OCI-LY7 (cell line): ENCODE measurements around the gene GALNT14. TPM values are rescaled to one million over a fixed set of nuclear protein-coding genes. Genes with fewer than 3 reads are reported as not detected.
"Not testable (repeated sequence)": the region's sequence is repeated elsewhere in the genome, so short reads cannot be mapped to it uniquely, and the experiment has no call there.

Source experiments
- BruUV-seq: library from RNA; stranded (reverse); fragments of 400-500 nt; replicated peaks from 2 replicates; lab custom pipeline; 2021; lab: Mats Ljungman, UMichigan
- CTCF ChIA-PET: fragments of 300-600 bp; sonication (Branson Sonifier 250); formaldehyde crosslinking; loops from one replicate; lab custom pipeline; 2022; ENCODE audit warnings: antibody characterized with exemption; ENCODE audit not compliant: unreplicated experiment; lab: Charles Lee
- POLR2A ChIA-PET: fragments of 300-600 bp; sonication (Branson Sonifier 250); formaldehyde crosslinking; loops from one replicate; lab custom pipeline; 2022; ENCODE audit warnings: antibody characterized with exemption; lab: Charles Lee
- DNase-seq: peaks from one replicate; pipeline ENCODE4 v3.0.0-alpha.2; 2015; ENCODE audit warnings: low spot score
- H2AFZ ChIP-seq: fragments of 200-600 bp; sonication (generic), shearing (Covaris generic); 2 replicates; pipeline ENCODE4 v1.6.1; 2014; ENCODE audit warnings: mild to moderate bottlenecking, antibody characterized with exemption, low read length, moderate library complexity
- H3K27ac ChIP-seq: fragments of 200-600 bp; sonication (generic); 2 replicates; pipeline ENCODE4 v1.5.1; 2014; ENCODE audit warnings: mixed run types, low read depth, mild to moderate bottlenecking, moderate library complexity, low read length, inconsistent platforms; ENCODE audit not compliant: poor library complexity, severe bottlenecking
- H3K36me3 ChIP-seq: fragments of 200-600 bp; sonication (generic); 2 replicates; pipeline ENCODE4 v1.6.1; 2014; ENCODE audit warnings: mild to moderate bottlenecking, antibody characterized with exemption, low read length, moderate library complexity, mixed read lengths; ENCODE audit not compliant: insufficient read depth
- H3K4me1 ChIP-seq: fragments of 200-600 bp; sonication (generic); 2 replicates; pipeline ENCODE4 v1.5.1; 2014; ENCODE audit warnings: mild to moderate bottlenecking, low read length; ENCODE audit not compliant: insufficient read depth, poor library complexity, severe bottlenecking
- H3K4me2 ChIP-seq: fragments of 200-600 bp; sonication (generic); 2 replicates; pipeline ENCODE4 v1.6.1; 2014; ENCODE audit warnings: mild to moderate bottlenecking, low read length
- H3K4me3 ChIP-seq: fragments of 200-600 bp; sonication (generic); 2 replicates; pipeline ENCODE4 v1.5.1; 2014; ENCODE audit warnings: mild to moderate bottlenecking, low read depth, low read length; ENCODE audit not compliant: poor library complexity, severe bottlenecking
- H3K79me2 ChIP-seq: fragments of 200-600 bp; sonication (generic); 2 replicates; pipeline ENCODE4 v1.6.1; 2016; ENCODE audit warnings: low read depth, mild to moderate bottlenecking, low read length, moderate library complexity, mixed read lengths; ENCODE audit not compliant: insufficient read depth
- H3K9me2 ChIP-seq: fragments of 200-600 bp; sonication (generic); 2 replicates; pipeline ENCODE4 v1.6.1; 2016; ENCODE audit warnings: mild to moderate bottlenecking, low read length, mixed read lengths; ENCODE audit not compliant: insufficient read depth
- H3K9me3 ChIP-seq: fragments of 200-600 bp; sonication (generic); 2 replicates; pipeline ENCODE4 v1.6.1; 2014; ENCODE audit warnings: mild to moderate bottlenecking, mixed run types, low read length, mixed read lengths
- H4K20me1 ChIP-seq: fragments of 200-600 bp; sonication (generic); 2 replicates; pipeline ENCODE4 v1.6.1; 2014; ENCODE audit warnings: mild to moderate bottlenecking, antibody characterized with exemption, low read length, moderate library complexity, mixed read lengths; ENCODE audit not compliant: insufficient read depth
- CTCF ChIP-seq: fragments of 200-600 bp; sonication (generic); conservative IDR thresholded peaks from 2 replicates; pipeline ENCODE4 v1.5.1; 2014; ENCODE audit warnings: mild to moderate bottlenecking, antibody characterized with exemption, low read length, moderate library complexity, mixed read lengths
- EZH2phosphoT487 ChIP-seq: fragments of 200-600 bp; sonication (generic); IDR thresholded peaks from 2 replicates; pipeline ENCODE4 v1.6.1; 2018; ENCODE audit warnings: low read depth, borderline replicate concordance, mild to moderate bottlenecking, mixed run types, antibody characterized with exemption, low read length, moderate library complexity, mixed read lengths
- intact Hi-C: fragments of 100-400 bp; cut with micrococcal nuclease; formaldehyde crosslinking; loops from one replicate; pipeline ENCODE4 v1.10.0; 2022; ENCODE audit not compliant: unreplicated experiment
- total RNA-seq, 2 experiments: library from RNA; depleted of rRNA in 1 of 2; stranded (reverse); fragments of >200 nt in 1 of 2; shearing (Covaris generic) in 1 of 2; gene quantifications; 2 replicates each; pipeline ENCODE4 v1.2.3, GENCODE V29; 2014 to 2022

The GALNT14 gene
- total RNA-seq, 2 experiments from 2014 or later: 14.8 to 25.6 TPM

GRCh38 chr2:30912056-30912455 is 226.2 kb downstream of the GALNT14 start:
- H4K20me1 ChIP-seq: no peaks in the 10 kb centered on the region
- no TSS peak for BruUV-seq
- no peak overlapping the region for H3K27ac ChIP-seq
- no peak overlapping the region for H2AFZ ChIP-seq
- TF ChIP-seq EZH2phosphoT487 (no peak), CTCF (no peak)
- no peaks in the 10 kb centered on the region for H3K9me2 ChIP-seq
- no peaks in the 10 kb centered on the region for H3K9me3 ChIP-seq
- intact Hi-C loops: no loop called here
- no peaks in the 10 kb centered on the region for H3K4me1 ChIP-seq
- CTCF ChIA-PET: no interaction called here
- no peaks in the 10 kb centered on the region for H3K79me2 ChIP-seq
- H3K4me2 ChIP-seq: no peak overlapping the region
- POLR2A ChIA-PET: no interaction called here
- peaks cover 8% of the 10 kb centered on the region for H3K36me3 ChIP-seq
- H3K4me3 ChIP-seq: no peak overlapping the region
- no peak for DNase-seq

- H4K20me1 ChIP-seq: no peaks in the 10 kb centered on the region
- H3K4me1 ChIP-seq: no peaks in the 10 kb centered on the region
- H3K4me3 ChIP-seq: no peak overlapping the region
- no peak overlapping the region for H2AFZ ChIP-seq
- intact Hi-C loops: no loop called here
- ChIA-PET CTCF (no interaction called here), POLR2A (no interaction called here)
- peaks cover 8% of the 10 kb centered on the region for H3K36me3 ChIP-seq
- no peak for DNase-seq
- TF ChIP-seq CTCF: no peak
- TF ChIP-seq EZH2phosphoT487: no peak
- no peak overlapping the region for H3K4me2 ChIP-seq
- no peaks in the 10 kb centered on the region for H3K9me2 ChIP-seq
- no peak overlapping the region for H3K27ac ChIP-seq
- H3K79me2 ChIP-seq: no peaks in the 10 kb centered on the region
- no TSS peak for BruUV-seq
- H3K9me3 ChIP-seq: no peaks in the 10 kb centered on the region
Measured at GRCh38 chr2:30911327-30911726, 226.9 kb downstream of the GALNT14 start.

- H3K4me3 ChIP-seq: no peak overlapping the region
- no peak for DNase-seq
- H4K20me1 ChIP-seq: no peaks in the 10 kb centered on the region
- no peaks in the 10 kb centered on the region for H3K9me2 ChIP-seq
- ChIA-PET POLR2A (no interaction called here), CTCF (interaction anchor here (0.6 kb wide), 1 partner anchor 76 kb away, joined by 8 read pairs; no protein-coding TSS in a partner anchor)
- no peak overlapping the region for H3K4me2 ChIP-seq
- TF ChIP-seq CTCF (no peak), EZH2phosphoT487 (no peak)
- intact Hi-C loops: no loop called here
- peaks cover 8% of the 10 kb centered on the region for H3K36me3 ChIP-seq
- no peaks in the 10 kb centered on the region for H3K79me2 ChIP-seq
- no peaks in the 10 kb centered on the region for H3K4me1 ChIP-seq
- no peak overlapping the region for H3K27ac ChIP-seq
- H3K9me3 ChIP-seq: no peaks in the 10 kb centered on the region
- BruUV-seq: no TSS peak
- no peak overlapping the region for H2AFZ ChIP-seq
Measured at GRCh38 chr2:30910686-30911085, 227.6 kb downstream of the GALNT14 start.

GRCh38 chr2:30904437-30904836 is 233.8 kb downstream of the GALNT14 start:
- H3K4me3 ChIP-seq, H4K20me1 ChIP-seq, BruUV-seq, POLR2A ChIA-PET, H3K4me2 ChIP-seq, H3K36me3 ChIP-seq, H3K9me3 ChIP-seq, DNase-seq, H3K79me2 ChIP-seq, intact Hi-C loops, H3K4me1 ChIP-seq, H3K27ac ChIP-seq, H2AFZ ChIP-seq, CTCF ChIA-PET, H3K9me2 ChIP-seq: not testable (repeated sequence)
